Gastrocnemius medialis (tissue), 4 donors: Measurements from ENCODE around the gene RDH16. TPM values are rescaled to one million over a fixed set of nuclear protein-coding genes. Genes with fewer than 3 reads are reported as not detected.
"Not testable (repeated sequence)": the region's sequence is repeated elsewhere in the genome, so short reads cannot be mapped to it uniquely, and the experiment has no call there.

Experiments used
- ATAC-seq, 2 donors: fragments of 150-250 bp; one replicate each; pipeline ENCODE4 v1.9.1; 2016
- DNase-seq, 2 donors: peaks; one replicate each; pipeline ENCODE4 v3.0.0-alpha.2; 2019
- H3K27ac ChIP-seq, 4 donors: fragments of 200-600 bp; sonication (generic); 1 replicate in 1 of 4; 2 replicates in 3 of 4; pipeline ENCODE4 v1.5.1; 2016 to 2018; ENCODE audit warnings: mild to moderate bottlenecking in 2 of 4, moderate library complexity in 1 of 4
- H3K27me3 ChIP-seq, 3 donors: fragments of 200-600 bp; sonication (generic) in 2 of 3; 1 replicate in 1 of 3; 2 replicates in 2 of 3; pipeline versions ENCODE4 v1.5.1 to v1.6.0; 2016 to 2019; ENCODE audit warnings: mild to moderate bottlenecking in 1 of 3, moderate library complexity in 1 of 3
- H3K36me3 ChIP-seq, 2 donors: fragments of 200-600 bp; sonication (generic) in 1 of 2; one replicate each; pipeline ENCODE4 v1.5.1; 2017 to 2018
- H3K4me1 ChIP-seq, 2 donors: fragments of 200-600 bp; sonication (generic) in 1 of 2; one replicate each; pipeline ENCODE4 v1.5.1; 2016 to 2017; ENCODE audit warnings: mild to moderate bottlenecking in 2 of 2
- H3K4me3 ChIP-seq, 4 donors: fragments of 200-600 bp; sonication (generic) in 3 of 4; 1 replicate in 1 of 4; 2 replicates in 3 of 4; pipeline ENCODE4 v1.5.1; 2016 to 2019; ENCODE audit warnings: mild to moderate bottlenecking in 2 of 4
- H3K9me3 ChIP-seq, 3 donors: fragments of 200-600 bp; sonication (generic) in 2 of 3; 1 replicate in 1 of 3; 2 replicates in 2 of 3; pipeline ENCODE4 v1.5.1; 2016 to 2019
- CTCF ChIP-seq, 5 experiments: fragments of 450-650 bp in 3 of 5; fragments of 200-600 bp in 2 of 5; sonication (generic) in 2 of 5; IDR thresholded peaks in 4 of 5; conservative IDR thresholded peaks in 1 of 5; 1 replicate in 4 of 5; 2 replicates in 1 of 5; pipeline ENCODE4 v1.5.1; 2016 to 2019; ENCODE audit warnings: antibody characterized with exemption in 5 of 5, mild to moderate bottlenecking in 3 of 5, moderate library complexity in 3 of 5
- POLR2A ChIP-seq, 2 donors: fragments of 450-650 bp; IDR thresholded peaks; one replicate each; pipeline ENCODE4 v1.6.1; 2017; ENCODE audit warnings: antibody characterized with exemption in 2 of 2, mild to moderate bottlenecking in 2 of 2, moderate library complexity in 2 of 2
- in situ Hi-C, 4 donors: fragments of 200-750 bp; cut with MboI; loops; one replicate each; pipeline versions ENCODE4 v1.15.0 to v1.8.0; 2017; ENCODE audit warnings: low sequenced_read_pairs in 4 of 4
- intact Hi-C: fragments of 100-400 bp; cut with DNase I; formaldehyde crosslinking; loops from one replicate; pipeline ENCODE4 v1.15.1; 2023; ENCODE audit warnings: low total_unique reads
- total RNA-seq, 4 donors: library from RNA; depleted of rRNA; stranded (reverse); fragments of >200 nt; gene quantifications; one replicate each; pipeline versions ENCODE4 v1.1.0 to v1.2.3, GENCODE V29; 2016

RDH16 gene
- total RNA-seq, 4 donors from 2014 or later, result 0.56 to 1.1 (median 0.67) TPM

- no peaks in the 10 kb centered on the region for H3K36me3 ChIP-seq
- no peaks in the 10 kb centered on the region for H3K27me3 ChIP-seq
- no peaks in the 10 kb centered on the region for H3K4me1 ChIP-seq
- no peak overlapping the region for H3K4me3 ChIP-seq
- intact Hi-C loops, result no loop called here
- no peaks in the 10 kb centered on the region for H3K9me3 ChIP-seq
- in situ Hi-C loops, result no loop called here
- ATAC-seq (no peak), DNase-seq (no peak)
- no peak overlapping the region for H3K27ac ChIP-seq
- no peak for TF ChIP-seq POLR2A (IDR thresholded peaks at IDR 0.05)
- no peak for TF ChIP-seq CTCF (IDR thresholded peaks at IDR 0.05 in 4 of 5, conservative IDR thresholded peaks at IDR 0.05 in 1 of 5)
Observed at GRCh38 chr12:56978397-56979138, 21.2 kb upstream of the RDH16 start.

- H3K36me3 ChIP-seq, H3K9me3 ChIP-seq, H3K4me1 ChIP-seq, H3K4me3 ChIP-seq, ATAC-seq, H3K27ac ChIP-seq, H3K27me3 ChIP-seq, DNase-seq, intact Hi-C loops, in situ Hi-C loops: not testable (repeated sequence)
Observed at GRCh38 chr12:56977361-56977760, 20.0 kb upstream of the RDH16 start.

GRCh38 chr12:56974224-56974623 lies 16.8 kb upstream of the RDH16 start:
- H3K27me3 ChIP-seq, H3K4me3 ChIP-seq, intact Hi-C loops, in situ Hi-C loops, H3K36me3 ChIP-seq, H3K27ac ChIP-seq, DNase-seq, ATAC-seq, H3K9me3 ChIP-seq, H3K4me1 ChIP-seq: not testable (repeated sequence)

GRCh38 chr12:56968910-56969309 lies 11.5 kb upstream of the RDH16 start:
- DNase-seq, H3K36me3 ChIP-seq, H3K27me3 ChIP-seq, H3K27ac ChIP-seq, in situ Hi-C loops, H3K4me3 ChIP-seq, intact Hi-C loops, ATAC-seq, H3K9me3 ChIP-seq, H3K4me1 ChIP-seq: not testable (repeated sequence)

GRCh38 chr12:56965997-56966642 lies 8.7 kb upstream of the RDH16 start:
- H3K36me3 ChIP-seq, in situ Hi-C loops, H3K4me3 ChIP-seq, ATAC-seq, H3K27me3 ChIP-seq, H3K27ac ChIP-seq, H3K9me3 ChIP-seq, H3K4me1 ChIP-seq, DNase-seq, intact Hi-C loops: not testable (repeated sequence)

GRCh38 chr12:56965124-56965523 lies 7.7 kb upstream of the RDH16 start:
- H3K4me3 ChIP-seq, intact Hi-C loops, ATAC-seq, in situ Hi-C loops, H3K4me1 ChIP-seq, DNase-seq, H3K9me3 ChIP-seq, H3K27ac ChIP-seq, H3K36me3 ChIP-seq, H3K27me3 ChIP-seq: not testable (repeated sequence)

GRCh38 chr12:56963557-56963956 lies 6.1 kb upstream of the RDH16 start:
- in situ Hi-C loops, H3K4me1 ChIP-seq, H3K27ac ChIP-seq, intact Hi-C loops, ATAC-seq, DNase-seq, H3K9me3 ChIP-seq, H3K27me3 ChIP-seq, H3K4me3 ChIP-seq, H3K36me3 ChIP-seq: not testable (repeated sequence)

GRCh38 chr12:56962247-56962646 lies 4.8 kb upstream of the RDH16 start:
- H3K36me3 ChIP-seq, H3K4me3 ChIP-seq, H3K9me3 ChIP-seq, H3K27me3 ChIP-seq, H3K27ac ChIP-seq, intact Hi-C loops, ATAC-seq, DNase-seq, H3K4me1 ChIP-seq, in situ Hi-C loops: not testable (repeated sequence)
